SKM-1 (cell line): ENCODE results near the gene INTS14.
A peak's percentile ranks its signal among the peaks of the same experiment; 100 is the strongest.

Source experiments
- DNase-seq: peaks from one replicate; lab custom pipeline; 2025; ENCODE audit not compliant: unreplicated experiment; lab: John Stamatoyannopoulos, UW

Gene INTS14

DNA sequence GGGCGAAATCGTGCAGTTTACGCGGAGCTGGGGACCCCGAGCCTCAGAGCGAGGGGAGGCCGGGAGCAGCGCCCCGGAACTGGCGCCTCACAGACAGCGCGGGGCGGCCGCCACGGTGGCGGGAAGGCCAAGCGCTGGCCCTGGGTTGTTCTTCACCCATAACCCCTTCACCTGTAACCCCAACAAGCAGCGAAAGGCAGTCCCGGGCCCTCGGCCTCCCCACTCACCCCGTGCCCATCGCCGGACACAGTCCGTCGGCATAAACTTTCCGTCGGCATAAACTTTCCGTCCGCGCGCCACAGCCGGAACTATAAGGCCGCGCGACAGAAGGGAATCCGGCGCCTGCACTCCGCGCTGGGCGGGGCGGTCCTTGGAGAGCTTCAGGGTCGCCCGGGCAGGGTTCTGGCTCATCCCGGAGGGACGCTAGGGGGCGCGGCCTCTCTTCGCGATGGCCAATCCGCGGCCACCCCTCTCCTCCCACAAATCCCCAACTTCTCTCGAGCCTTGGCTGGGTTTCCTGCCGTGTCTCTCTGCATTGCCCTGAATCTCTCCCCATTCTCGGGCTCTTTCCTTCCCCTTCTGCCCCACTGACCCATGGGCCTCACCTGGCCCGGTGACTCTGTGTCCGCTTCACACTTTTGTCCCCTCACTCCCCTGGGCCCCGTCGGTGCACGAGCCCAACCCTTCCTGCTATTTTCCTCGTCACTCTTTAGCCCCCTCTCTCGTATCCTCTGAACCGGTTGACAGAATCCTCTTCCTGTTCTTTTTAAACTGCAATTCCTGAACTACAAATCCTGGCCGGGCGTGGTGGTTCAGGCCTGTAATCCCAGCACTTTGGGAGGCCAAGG is at the start of gene INTS14:
INTS14 (minus strand) TSS at position 261 of the 848 bp plus-strand sequence. CDS start 3,751 bp downstream, outside the sequence.
- peak; percentile 94 for DNase-seq

DNA sequence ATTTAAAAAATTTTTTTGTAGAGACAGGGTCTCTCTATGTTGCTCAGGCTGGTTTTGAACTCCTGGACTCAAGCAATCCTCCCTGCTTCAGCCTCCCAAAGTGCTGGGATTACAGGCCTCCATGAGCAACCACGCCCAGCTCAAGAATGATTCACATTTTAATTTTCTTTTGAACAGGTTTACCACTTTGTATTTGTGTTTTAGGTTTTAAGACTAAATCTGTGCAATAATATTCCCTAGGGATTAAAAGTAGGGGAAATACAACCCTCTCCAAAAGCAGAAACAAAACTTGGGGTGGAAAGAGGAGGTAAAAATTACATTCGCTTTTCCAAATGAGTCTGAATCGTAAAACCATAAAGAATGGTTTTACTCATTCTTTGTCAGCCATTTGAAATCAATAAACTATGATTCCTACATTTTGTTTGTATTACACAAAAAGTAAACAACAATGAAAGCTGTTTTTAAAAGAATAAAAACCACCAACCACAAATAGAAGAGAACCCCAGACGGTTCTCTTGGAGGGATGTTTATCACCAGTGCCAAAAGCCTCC is 48.6 kb upstream of the INTS14 start:
- no peak for DNase-seq

DNA sequence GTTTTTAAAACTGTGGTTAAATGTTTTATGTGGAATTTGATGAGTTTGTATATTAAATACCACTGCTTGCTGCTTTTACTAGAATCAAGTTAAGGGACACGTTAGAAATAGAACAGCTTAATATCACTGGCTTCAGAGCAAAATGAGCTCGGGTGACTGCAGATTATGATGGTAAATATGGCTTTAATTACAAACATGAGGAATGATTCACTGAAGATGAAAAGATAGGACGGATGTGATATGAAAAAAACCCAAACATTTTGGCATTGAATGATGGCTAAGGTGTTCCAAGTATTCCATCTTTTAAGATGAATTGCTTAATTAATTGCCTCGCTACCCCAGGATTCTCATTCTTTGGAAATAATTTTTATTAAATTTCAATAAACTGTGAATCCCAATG is 44.5 kb upstream of the INTS14 start:
- DNase-seq: no peak

DNA sequence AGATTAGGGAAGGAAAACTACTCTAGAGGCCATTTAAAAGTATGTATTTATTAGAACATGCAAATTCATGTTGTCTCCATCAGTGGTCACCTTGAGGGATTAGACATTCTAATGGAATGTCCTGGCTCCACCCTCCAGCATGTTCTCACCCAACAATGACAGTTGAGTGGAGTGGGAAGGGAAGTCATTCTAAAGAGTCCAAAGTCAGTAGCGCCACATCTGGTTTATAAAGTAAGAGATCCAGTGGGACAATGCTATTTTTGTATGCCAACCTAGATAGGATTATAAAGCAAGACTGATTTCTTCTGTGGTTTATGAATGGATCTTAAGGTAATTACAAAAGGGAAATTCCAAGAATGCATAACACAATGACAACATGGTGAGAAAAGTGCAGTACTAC is 44.1 kb upstream of the INTS14 start:
- no peak for DNase-seq

DNA sequence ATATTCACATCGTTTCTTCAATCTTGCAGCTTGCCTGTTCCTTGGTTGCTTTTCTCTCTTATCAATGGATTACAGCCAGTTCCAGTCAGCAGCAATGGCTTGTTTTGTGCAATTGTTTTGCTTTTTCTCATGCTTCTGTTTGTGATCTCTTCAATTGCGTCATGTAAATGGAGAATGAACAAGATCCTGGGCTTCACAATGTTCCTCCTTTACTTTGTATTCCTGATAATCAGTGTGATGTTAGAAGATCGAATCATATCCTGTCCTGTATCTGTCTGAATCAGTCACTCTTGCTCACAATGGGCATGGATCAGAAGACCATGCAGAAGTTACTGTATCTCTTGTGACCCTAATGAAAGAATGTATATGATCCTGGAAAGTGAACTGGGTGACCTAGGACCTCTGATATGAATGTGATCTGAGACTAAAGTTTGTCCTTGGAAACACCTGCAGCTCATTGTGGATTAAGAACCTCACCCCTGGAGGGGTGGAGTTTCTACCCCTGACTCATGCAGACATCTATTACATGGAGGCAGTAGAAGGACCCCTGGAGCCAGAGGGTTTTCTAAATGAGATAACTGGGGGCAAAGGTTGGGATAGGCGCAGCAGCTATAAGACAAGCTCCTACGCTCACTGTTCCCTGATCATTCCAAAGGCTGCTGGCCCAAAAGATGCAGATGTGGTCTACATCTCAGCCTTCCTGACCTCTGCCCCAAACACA is 43.0 kb upstream of the INTS14 start:
- DNase-seq: no peak

DNA sequence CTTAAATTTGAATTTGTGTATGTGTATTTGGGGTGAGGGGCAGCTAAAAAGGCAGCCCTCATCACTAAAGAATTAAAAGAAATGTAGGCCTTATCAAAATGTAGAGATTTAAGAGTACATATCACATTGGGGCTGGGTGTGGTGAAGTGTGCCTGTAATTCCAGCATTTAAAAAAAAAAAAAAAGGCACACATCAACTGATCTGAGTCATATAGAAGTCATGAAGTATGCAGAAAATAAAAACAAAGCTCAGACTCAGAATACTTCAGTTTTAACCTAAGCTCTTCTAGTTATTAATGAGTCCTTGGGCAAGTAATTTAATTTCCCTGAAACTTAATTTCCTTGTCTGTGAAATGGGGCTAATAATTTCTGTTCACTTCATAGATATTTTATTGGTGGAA is 42.4 kb upstream of the INTS14 start:
- DNase-seq: no peak

DNA sequence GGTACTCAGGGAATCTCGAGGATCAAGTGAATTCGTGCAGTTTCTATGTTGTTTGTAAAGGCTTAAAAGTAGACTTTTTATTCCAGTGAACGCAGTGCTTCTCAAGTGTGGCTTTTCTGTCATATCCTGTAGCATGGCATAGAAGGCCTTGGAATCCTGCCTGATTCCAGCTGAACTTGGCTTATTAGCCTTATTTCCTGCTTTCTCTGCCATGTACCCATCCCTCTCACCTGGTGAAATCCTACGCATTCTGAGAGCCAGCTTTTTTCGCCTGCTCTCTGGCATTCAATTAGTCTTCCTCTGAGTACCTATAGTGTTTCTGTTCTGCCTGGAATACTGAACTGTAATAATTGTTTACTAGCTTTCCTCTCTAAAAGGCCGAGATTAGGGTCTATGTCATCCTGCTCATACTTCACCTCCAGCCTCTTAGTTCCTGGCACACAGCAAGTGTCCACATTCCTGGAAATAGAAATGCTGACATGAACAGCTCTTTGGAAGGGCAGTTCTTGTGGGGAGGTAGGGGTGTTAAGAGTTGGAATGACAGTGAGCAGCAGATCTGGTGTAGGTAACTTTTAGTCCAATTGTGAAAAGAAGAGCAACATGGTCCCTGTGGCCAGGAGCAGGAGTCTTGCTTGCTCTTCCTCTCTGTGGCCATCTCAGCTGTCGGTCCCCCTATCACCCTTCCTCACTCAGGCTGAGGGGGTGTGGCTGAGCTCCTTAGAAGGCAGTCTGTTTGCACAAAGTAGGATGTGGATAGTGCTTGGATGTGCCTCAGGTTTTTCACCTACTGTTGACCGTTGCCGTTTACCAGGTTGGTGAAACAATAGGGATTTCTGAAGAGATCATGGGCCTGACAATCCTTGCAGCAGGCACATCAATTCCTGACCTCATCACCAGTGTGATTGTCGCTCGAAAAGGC is 41.2 kb upstream of the INTS14 start:
- DNase-seq: no peak

DNA sequence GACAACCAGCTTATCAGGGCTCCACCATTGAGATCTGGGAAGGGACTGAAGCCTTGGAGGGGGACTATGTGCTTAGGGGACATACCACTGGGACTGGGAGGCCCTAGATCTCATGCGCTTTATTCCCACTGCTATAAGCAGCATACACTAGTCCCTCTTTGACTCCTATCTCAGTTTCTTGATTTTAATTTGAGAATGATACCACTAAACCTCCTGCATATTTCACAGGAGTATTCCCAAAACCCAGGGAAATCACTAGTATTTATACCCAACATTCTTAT is 40.1 kb upstream of the INTS14 start:
- no peak for DNase-seq

DNA sequence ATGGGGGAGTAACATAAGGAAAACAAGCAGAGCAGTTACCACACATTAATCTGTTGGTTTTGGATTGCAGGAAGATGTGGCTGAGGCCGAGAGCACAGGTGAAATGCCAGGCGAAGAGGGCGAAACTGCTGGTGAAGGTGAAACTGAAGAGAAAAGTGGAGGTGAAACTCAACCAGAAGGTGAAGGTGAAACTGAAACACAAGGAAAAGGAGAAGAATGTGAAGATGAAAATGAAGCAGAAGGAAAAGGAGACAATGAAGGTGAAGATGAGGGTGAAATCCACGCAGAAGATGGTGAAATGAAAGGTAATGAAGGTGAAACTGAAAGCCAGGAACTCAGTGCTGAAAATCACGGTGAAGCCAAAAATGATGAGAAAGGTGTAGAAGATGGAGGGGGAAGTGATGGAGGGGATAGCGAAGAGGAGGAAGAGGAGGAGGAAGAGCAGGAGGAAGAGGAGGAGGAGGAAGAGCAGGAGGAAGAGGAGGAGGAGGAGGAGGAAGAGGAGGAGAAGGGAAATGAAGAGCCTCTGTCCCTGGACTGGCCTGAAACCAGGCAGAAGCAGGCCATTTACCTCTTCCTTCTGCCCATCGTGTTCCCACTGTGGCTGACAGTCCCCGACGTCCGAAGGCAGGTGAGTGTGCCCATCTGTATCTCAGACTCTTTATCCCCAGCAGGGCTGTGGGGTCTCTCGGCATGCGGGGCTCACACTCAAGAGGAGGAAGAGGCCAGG is 39.5 kb upstream of the INTS14 start:
- no peak for DNase-seq

DNA sequence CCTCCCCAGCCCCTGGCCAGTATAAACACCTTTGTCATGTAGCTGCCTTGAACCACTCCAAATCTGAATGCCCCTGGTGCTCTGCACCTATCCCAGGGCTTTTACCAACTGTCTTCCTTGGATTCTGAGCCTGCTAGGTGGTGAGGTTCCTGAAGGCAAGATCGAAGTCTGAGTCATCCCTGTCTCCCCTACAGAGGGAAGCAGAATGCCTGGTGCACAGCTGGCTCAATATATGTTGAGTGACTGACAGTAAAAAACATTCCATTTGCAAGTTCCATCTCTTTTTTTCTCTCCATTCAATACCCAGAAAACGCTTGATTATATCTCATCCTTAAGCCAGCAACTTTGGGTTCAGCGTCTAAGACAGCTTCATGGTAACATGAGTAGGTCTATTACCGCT is 35.6 kb upstream of the INTS14 start:
- DNase-seq: no peak

DNA sequence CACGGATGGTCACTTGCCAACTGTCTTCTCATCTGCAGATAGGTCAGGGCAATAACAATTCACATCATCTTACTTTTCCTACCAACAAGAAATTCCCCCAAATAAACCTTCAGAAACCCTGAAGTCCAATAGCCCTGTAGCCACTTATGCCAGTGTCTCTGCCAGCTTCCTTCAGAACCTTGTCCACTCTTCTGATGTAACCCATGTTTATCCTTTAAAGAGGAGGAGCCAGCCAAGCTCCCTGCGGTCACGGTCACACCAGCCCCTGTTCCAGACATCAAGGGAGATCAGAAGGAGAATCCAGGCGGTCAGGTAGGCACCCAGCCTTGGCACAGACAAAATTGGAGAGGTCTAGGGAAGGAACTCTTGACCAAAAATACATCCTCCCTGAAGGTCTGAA is 34.5 kb upstream of the INTS14 start:
- DNase-seq: no peak

DNA sequence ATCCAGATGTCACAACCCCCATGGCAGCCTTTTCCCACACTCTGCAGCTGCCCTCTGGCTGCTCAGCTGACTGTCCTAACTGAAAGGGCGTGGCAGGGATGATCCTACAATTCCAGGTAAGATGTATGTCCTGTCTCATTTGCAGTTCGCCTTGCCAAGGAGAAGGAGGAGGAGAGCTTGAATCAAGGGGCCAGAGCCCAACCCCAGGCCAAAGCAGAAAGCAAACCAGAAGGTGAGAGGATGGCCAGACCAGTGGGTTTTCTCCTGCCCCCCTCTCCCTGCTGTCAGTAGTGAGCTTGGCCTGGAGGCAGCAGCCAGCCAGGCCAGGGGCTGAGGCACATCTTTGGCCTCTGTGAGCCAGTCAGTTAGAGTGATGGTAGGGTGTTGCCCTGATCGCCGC is 33.4 kb upstream of the INTS14 start:
- DNase-seq: no peak

DNA sequence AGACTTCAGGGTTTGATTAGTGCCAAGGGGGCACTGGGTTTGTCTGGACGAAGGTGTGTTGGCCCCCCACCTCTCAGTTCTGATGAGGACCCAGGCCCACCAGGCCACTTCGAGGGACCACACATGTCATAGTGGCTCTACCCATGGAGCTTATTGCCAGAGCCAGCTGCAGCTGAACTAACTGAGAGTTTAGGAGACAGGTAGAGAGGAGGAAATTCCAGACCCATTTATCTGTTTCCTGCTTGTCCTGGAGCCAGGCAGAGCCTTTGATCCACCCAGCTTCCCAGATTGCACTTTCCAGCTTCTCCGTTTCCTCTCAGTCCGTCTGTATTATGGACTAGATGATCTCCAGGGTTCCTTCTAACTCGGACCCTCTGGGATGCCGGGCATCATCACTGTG is 31.7 kb upstream of the INTS14 start:
- no peak for DNase-seq

DNA sequence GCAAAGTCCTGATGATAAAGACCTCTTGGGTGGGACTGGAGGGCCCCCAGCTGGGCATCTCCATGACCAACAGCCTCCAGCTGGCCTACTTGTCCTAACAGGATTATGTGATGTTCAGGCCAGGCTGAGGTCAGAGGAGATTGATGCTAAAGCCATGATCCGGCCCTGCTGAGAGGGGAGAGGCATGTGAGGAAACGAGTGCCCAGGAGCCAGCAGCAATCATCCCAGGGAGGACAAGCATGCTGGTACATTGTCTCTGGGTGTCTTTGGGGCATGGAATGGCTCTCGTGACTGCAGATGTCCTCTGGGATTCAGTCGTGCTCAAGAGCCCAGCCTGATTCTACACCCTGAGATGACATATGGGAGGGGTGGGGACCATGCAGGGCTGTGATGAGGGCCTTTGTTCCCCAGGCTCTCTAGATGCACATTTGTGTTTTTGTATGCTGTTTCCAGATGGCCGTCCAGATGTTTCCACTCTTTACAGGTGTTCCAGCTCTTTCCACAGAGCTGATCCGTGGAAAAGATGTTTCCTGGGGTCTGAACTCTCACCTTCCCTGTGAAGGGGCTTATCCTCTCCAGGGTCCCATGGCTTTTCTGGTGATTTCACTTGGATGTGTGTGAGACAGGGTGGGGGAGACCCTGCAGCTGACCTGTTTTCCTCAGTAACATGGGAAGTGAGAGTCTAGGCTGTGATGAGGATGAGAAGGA is 31.0 kb upstream of the INTS14 start:
- DNase-seq: no peak

DNA sequence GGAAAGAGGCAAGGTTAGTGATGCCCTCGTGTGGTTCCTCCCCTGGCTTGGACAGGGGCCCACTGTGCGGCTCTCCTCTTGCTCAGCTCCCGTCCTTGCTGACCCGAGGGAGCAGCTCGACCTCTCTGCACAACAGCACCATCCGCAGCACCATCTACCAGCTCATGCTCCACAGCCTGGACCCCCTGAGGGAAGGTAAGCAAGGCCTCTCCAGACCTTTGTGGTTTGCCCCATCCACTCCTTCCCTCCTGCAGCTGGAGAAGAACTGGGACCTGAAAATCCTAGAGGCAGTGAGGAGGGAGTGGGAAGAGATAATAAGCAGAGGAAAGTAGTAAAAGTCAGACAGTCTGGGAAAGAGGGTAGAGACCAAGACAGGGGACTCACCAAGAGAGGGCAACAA is 28.6 kb upstream of the INTS14 start:
- no peak for DNase-seq

DNA sequence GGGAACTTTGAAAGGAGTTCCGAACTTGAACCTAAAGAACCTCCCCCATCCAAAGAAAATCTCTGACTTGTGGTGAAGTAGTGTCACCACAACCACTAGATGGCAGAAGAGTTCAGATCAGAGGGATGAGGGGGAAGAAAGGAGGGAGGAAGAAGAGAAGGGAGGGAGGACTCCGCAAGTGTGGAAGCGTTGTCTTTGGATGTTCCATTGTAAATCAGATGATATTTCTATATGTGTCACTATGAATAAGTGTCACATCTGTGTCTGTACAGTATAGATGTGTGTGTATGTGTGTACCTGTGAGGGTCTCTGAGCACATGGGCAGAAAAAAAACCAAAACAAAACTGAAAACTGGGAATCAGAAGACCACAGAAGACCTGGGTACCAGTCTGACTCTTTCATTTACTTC is 27.8 kb upstream of the INTS14 start:
- peak; percentile 70 for DNase-seq

DNA sequence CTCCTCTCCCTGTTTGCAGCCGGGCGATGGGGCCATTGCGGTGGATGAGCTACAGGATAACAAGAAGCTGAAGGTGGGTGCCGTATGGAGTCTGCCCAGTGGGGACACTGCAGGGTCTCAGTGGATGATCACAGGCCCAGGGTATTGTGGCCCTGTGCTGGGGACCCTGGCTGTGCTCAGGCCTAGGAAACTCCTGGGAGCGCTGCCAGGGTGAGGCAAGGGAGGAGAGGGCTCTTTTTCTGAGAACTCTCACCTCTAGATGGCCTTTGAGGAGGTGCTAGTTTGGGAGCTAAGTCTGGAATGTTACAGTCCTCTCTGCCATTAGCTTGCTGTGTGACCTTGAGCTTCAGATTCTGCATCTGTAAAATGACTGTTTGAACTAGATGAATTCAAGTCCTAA is 27.2 kb upstream of the INTS14 start:
- no peak for DNase-seq

DNA sequence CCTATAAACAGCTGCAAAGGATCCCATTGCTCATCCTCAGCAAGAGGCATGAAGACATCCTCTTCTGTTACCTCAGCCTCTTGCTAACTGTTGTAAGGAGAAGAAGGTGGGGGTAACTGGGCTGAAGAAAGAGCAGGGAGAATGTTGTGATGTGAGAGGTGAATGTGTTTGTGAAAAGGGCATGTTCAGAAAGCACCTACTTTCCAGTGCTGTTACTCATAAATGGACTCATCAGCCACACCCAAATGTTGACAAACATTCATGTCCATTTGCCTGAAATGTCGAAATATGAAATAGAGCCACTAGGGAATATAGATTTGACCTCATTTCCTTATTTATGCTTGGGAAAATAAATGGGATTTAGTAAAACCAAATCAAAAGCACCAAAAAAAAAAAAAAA is 23.4 kb upstream of the INTS14 start:
- DNase-seq: no peak

DNA sequence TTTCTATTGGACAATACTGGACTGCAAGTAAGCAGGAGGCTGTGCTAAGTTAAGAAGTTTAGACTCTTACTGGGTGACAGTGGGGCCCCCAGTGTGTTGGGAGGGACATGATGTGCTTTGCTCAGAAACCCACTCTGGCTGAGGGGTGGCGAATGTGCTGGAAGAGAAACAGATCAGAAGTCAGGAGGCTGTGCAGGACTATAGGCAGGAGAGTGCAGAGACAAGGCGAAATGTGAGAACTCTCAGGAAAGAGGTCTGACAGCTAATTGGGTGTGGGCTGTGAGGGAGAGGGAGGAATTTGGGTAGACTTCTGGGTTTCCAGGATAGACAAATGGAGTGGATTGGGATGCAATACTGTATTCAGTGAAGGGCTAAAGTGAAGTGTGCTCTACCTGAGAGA is 22.8 kb upstream of the INTS14 start:
- no peak for DNase-seq

DNA sequence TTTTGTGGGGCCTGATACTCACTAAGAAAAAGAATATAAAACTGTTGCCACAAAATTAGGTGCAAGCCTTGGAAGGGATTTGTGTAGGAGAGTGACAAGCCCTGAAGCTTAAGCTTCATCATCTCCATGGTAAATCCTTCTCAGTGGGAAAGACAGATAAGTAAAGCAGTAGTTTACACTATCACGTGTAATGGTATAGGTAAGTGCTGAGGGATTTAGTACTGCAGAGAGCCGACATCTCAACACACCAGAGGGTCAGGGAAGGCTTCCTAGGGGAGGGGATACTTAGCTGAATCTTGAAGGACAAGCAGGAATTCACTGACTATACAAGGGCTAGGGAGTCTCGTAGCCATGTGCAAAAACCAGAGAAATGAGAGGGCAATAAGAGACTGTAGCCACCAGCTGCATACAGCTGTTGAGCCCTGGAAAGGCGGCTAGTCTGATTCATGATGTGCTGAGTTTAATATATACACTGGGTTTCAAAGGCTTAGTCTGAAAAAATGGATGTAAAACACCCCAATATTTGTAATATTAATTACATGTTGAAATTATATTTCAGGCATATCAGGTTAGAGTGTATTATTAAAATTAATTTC is 21.9 kb upstream of the INTS14 start:
- DNase-seq: no peak
